ENCODE data around the gene P2RX4.
"Not testable (repeated sequence)": the region's sequence is repeated elsewhere in the genome, so short reads cannot be mapped to it uniquely, and the experiment has no call there.

P2RX4 gene

DNA sequence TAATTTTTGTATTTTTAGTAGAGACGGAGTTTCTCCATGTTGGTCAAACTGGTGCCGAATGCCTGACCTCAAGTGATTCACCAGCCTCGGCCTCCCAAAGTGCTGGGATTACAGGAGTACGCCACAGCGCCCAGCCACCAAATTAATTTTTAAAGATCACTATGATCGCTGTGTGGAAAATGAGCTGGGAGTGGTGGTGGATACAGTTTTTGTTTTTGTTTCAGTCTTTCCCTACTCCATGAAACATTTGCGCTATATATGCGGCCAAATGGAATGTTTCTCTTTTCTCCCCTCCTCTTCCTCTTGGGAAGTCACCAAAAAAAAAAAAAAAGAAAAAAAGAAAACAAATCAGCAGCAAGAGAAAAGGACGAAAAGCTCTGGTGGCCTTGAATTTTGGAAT lies 20.8 kb upstream of the P2RX4 start:
- FAIRE-seq = no peak

DNA sequence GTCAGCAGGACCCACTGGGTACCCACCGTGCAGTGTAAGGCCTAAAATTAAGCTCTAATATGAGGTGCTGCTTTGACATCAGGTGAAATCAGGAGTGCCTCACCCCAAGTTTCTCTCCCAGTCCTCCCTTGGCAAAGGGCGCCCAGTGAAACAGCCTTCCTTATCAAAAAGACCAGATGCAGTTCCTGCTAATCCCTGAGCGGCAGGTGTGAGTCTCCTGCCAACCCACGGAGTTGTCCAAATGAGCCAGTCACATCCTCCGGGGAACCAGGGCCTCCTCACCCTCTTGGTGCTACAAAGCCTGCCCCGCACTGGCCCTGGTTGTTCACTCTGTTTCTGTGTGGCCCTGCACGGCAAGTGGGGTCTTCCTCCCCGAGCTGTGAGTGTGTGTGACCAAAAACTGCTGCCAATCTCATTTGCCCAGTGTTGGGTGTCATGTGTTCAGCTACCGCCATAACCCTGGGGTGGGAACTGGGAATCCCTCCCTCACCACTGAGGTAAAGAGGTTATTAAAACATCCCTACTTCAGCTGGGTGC lies 20.2 kb upstream of the P2RX4 start:
- FAIRE-seq = no peak

DNA sequence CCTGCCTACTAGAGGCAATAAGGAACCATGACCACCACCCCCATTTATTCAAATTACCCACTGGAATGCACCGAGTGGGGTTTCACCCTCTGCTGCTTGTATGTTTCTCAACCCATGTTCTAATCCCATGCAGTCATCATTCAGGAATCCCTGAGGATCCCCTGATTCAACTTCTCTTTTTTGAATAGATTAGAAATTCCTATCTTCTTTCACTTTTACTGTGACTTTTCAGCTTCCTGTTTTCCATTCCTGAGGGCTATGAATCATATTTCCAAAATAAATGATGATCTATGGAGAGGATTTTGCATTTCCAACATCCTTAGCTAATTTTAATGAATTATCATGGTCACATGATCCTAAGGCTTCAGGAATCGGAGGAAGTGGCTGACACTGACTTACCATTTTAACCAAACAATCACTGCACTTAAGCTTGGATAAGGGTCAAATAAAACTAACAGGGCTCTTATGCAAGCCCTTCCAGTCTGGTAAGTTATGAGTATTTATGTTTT lies 19.4 kb upstream of the P2RX4 start:
- FAIRE-seq = no peak

DNA sequence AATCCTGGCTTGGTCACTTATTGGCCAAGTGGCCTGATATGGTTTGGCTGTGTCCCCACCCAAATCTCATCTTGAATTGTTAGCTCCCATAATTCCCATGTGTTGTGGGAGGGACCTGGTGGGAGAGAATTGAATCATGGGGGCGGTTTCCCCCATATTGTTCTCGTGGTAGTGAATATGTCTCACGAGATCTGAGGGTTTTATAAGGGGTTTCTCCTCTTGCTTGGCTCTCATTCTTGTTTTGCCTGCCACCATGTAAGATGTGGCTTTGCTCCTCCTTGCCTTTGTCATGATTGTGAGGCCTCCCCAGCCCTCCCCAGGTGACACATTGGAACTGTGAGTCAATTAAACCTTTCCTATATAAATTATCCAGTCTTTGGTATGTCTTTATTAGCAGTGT lies 18.8 kb upstream of the P2RX4 start:
- no peak for FAIRE-seq

DNA sequence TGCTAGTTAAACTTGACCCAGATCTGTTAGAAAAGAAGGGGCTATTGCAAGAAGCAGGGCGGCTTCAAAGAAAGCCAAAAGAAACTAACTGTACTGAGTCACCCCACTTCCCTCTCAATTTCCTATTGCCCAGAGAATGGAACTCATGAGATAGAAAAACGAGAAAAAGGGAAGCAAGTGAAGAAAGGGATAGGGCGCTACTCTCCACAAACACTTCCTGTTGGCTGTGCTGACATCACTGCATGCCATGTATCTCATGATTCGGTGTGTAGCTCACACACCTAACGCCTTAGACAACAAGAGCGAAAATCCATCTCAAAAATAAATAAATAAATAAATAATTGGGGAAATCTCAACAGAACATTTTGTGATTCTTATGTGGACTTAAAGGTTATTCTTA lies 13.0 kb upstream of the P2RX4 start:
- FAIRE-seq = no peak

DNA sequence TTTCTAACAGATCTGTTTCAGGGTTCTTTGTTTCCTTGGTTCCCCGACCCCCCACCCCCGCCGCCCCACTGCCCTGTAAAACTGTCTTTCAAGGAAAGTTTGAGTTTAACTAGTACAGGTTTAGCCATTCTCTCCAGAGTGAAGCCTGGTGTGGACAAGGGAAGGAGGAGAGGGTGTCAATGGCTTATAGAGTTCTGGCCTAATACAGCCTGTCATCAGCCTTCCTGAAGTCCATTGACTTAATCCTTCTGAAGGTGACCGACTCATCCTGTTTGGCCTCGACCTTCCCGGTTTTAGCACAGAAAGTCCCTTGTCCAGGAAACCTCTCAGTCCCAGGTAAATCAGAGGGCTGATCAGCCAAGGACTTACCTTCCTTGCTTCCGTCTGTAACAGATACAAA lies 11.0 kb upstream of the P2RX4 start:
- FAIRE-seq = no peak

DNA sequence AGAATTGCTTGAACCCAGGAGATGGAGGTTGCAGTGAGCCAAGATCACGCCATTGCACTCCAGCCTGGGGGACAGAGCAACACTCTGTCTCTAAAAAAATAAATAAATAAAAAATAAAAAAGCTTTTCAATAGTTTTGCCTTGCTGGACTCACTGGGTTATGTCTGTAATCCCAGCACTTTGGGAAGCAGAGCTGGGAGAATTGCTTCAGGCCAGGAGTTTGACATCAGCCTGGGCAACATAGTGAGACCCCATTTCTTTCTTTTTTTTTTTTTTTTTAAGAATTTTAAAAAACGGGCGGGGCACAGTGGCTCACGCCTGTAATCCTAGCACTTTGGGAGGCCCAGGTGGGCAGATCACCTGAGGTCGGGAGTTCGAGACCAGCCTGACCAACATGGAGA lies 8.8 kb upstream of the P2RX4 start:
- not testable (repeated sequence) for FAIRE-seq

DNA sequence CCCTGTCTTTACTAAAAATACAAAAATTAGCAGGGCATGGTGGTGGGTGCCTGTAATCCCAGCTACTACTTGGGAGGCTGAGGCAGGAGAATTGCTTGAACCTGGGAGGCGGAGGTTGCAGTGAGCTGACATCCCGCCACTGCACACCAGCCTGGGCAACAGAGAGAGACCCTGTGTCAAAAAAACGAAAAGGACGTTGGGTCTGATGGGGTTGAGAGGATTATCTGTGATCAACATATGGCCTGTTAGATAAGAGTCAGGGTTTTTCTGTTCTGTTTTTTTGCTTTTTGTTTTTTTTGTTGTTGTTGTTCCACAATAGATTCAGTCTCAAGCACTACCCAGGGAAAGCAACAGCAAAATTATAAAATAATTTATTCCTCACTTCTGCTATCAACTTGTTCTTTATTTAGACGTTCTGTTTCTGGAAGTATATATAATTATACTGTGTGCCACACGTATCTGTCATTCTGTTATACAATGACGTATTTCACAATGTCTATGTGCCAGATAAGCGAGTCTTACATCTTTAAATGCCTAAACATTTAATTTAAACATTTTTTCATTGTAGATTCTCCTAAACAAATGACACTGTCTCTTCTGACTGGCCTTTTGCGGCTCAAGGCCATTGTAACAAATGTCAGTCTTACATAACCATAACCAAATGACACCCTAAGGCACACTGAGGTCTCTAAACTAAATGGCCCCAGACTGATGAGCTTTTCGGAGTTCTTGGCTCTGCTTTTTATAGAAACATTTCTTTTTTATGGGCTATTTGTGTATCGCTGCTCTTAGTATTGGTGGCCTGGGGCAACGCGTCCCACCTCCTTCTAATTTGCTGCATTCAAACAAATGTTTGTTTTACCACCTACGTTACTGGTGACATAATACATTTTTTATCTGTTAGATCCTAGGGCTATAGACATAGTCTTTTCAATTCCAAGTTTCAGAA lies 7.2 kb upstream of the P2RX4 start:
- no peak for FAIRE-seq

DNA sequence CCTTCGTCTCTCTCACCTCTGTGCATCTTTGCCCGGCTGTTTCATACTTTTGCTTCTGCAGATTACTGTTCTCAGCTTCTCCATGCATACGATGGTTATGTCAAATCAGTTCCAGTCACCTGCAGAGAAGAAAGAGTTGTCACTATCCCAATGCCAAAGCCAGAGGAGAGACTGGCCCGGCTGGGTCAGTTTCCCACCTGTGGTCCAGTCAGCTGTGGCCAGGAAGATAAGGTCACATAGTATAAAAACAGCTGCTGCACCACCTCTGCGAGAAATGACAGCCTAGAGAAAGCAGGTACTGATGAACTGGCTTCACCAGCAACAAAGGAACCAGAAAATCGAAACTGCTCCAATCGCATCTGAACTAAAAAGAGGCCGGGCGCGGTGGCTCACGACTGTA lies 6.4 kb upstream of the P2RX4 start:
- no peak for FAIRE-seq

DNA sequence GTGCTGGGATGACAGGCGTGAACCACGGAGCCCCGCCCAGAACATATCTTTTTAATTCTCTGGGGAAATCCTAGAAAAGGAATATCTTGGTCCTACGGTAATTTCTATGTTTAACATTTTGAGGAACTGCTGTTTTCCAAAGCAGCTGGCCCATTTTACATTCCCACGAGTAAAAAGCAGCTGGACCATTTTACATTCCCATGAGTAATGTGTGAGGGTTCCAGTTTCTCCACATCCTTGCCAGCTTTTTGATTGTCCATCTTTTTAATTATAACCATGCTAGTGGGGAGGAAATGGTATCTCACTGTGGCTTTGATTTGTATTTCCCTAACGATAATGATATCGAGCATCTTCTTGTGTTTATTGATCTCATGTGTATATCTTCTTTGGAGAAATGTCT lies 4.4 kb upstream of the P2RX4 start:
- no peak for FAIRE-seq

DNA sequence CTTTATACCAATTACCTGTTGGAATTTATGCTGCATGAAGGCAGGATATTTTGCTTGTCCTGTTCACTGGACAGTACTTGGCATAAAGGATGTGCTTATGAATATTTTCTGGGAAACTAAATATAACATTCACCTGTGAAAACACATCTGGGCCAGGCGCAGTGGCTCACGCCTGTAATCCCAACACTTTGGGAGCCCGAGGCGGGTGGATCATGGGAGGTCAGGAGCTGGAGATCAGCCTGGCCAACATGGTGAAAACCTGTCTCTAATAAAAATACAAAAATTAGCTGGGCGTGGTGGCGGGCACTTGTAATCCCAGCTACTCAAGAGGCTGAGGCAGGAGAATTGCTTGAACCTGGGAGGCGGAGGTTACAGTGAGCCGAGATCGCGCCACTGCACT lies 1.4 kb upstream of the P2RX4 start:
- not testable (repeated sequence) for FAIRE-seq

DNA sequence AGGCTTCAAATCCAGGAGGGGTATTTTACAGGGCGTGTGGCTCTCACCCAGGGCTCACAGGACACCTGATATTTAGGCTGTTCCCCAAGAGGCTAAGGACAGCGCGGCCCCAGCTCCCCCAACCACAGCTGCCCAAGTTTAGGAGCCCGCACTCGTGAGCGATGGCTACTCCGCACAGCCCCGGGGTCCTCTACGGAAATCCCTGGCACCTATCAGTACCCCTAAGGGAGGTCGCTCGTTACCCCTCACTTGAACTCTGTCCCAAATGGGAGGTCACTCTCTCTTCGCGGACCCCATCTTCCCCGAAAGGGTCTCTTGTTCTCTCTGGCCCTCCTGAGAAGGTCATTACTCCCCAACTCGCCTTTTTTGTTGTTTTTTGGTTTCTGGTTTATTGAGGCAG lies 708 bp upstream of the P2RX4 start:
- no peak for FAIRE-seq

DNA sequence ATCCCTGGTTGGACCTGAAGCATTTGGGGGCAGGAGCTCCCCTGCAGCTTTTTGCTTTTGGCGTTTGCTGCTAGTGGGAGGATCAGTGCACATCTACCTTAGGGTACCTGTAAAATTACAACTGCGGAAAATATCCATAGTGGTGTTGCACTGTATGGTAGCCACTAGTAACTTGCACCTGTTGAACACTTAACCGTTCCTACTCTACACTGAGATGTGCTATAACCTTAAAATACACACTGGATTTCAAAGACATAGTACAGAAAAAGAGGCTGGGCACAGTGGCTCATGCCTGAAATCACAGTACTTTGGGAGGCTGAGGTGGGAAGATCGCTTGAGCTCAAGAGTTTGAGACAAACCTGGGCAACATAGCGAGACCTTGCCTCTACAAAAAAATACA lies 2.9 kb downstream of the P2RX4 start:
- FAIRE-seq = no peak

DNA sequence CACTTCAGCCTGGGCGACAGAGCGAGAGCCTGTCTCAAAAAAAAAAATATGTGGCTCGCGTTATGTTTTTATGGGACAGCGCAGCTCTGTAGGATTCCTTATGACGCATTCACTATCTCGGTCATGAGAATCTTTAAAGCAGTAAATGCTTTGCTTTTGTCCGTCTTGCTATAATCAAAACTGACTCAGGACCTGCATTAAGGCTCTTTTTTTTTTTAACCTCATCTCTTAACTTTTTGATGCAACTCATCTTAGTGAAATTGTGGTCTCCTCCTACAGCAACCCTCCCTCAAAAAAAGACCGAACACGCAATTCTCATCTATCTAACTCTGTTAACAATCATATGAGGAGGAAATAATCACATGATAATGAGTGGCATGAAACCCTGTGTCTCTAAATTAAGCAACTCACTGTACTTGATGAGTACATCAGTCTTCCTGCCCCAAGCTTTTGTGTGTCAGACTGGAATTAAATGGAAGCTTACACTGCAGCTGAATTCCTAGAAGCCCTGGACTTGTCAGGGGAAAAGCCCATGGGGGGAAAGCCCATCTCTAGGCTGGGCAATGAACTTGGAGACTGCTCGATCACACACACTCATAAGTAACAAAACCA lies 4.3 kb downstream of the P2RX4 start:
- no peak for FAIRE-seq

DNA sequence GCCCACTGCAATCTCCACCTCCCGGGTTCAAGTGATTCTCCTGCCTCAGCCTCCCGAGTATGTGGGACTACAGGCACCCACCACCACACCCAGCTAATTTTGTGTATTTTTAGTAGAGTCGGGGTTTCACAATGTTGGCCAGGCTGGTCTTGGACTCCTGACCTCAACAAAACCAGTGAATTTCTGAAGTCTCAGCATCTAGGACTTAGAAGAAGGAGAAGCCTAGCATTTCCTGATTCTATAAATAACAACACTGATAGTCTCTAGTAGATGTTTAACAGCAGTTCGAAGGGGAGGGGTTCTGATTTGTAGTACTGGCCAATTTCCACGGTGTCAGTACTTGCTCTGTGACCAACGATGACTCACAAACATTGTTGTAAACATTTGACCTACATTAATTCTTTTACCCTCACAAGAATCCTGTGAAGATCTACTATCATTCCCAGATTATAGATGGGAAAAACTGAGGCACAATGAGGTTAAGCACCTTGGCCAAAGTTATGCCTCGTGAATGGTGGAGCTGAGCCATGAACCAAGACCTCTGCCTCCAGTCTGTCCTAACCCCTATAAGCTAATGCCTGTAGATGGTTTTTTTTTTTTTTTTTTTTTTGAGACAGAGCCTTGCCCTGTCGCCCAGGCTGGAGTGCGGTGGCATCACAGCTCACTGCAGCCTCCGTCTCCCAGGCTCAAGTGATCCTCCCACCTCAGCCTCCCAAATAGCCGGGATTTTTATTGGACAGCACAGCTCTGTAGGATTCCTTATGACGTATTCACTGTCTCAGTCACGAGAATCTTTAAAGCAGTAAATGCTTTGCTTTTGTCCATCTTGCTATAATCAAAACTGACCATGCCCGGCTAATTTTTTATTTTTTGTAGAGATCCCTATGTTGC lies 5.2 kb downstream of the P2RX4 start:
- FAIRE-seq = peak; percentile 69

DNA sequence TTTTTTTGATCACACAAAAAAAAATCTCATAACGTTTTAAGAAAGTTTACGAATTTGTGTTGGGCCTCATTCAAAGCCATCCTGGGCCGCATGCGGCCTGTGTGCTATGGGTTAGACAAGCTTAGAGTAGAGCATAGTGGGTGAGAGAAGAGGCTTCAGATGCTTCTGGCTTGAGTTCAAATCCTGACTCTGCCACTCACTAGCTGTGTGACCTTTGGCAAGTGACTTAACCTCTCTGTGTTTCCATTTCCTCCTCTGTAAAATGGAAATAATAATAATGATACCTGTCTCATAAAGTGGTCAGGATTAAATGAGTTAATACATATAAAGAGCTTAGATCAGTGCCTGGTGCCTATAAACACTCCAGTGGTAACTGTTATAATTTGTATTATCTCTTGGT lies 6.2 kb downstream of the P2RX4 start:
- no peak for FAIRE-seq

DNA sequence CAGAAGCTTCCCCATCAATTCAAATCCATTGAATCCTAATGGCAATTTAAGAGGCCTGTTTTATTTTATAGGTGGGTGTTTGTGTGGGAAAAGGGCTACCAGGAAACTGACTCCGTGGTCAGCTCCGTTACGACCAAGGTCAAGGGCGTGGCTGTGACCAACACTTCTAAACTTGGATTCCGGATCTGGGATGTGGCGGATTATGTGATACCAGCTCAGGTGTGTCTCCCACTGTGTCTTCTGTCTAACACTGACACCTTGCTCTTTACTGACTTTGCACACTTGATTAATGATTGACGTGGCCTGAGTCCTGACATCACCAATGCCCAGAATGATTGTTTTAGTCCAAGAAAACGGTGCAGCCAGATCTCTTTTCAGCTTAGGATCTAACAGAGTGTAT lies 7.1 kb downstream of the P2RX4 start:
- FAIRE-seq = no peak

DNA sequence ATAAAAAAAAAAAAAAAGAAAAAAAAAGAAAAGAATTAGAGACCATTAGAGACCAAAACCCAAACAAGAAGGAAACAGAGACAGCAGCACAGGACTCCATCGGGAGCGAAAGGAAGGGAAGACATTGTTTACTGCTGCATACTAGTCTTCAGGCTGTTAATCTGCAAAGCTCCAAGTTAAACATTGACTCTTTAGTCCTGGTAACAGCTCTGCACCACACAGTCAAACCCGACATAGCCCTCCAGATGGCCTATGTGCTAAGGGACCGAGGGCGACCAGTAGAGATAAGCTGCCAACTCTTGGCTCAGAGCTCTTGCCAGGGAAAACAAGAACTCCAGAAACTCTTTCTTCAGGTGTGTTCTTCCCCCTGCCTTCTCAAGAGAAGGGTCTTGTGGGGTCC lies 7.8 kb downstream of the P2RX4 start:
- FAIRE-seq = no peak

DNA sequence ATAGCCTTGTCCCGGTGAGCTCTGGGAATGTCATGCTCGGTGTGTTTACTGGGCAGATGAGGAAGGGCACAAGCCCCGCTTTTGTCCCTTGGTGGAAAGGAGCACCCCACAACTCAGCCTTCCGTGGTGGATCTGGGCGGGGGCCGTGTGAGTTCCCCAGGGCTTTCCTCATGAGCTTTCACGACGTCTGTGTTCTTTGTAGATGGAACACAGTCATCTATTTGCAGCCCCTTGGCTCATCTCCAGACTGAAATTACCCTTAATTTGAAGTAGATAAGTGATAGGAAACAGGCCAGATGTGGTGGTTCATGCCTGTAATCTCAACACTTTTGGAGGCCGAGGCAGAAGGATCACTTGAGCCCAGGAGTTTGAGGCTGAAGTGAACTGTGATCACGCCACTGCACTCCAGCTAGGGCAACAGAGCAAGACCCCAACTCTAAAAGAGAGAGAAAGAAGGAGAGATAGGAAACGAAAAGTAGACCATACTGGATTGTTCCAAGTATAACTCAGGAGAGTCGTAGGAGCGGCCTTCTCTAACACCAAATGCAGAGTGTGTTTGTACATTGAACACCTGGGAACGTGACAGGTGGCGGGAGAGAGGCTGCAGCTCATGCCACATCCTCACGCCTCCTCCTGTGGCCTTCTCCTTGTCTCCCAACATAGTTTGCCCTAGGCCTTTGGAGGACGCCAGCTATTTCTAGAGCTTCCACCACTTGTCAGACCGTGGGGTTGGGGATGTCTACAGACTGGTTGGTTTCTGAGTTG lies 8.8 kb downstream of the P2RX4 start:
- no peak for FAIRE-seq

DNA sequence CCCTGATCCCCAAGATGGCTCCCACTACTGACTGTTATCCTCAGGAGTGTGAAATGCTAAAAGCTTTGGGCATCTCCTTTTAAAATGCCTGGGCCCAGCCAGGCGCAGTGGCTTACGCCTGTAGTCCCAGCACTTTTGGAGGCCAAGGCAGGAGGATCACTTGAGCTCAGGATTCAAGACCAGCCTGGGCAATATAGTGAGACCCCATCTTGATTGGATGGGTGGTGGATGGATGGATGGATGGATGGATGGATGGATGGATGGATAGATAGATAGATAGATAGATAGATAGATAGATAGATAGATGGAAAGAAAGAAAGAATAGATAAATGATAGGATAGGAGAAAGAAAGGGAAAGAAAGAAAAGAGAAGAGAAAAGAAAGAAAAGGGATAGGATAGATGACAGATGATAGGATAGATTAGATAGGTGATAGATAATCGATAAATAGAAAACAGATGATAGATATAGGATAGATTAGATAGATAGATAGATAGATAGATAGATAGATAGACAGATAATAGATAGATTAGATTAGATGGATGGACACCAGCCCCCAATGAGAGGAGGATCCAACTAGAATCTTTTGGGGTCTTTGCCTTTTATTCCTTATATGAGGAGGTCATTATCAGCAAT lies 9.5 kb downstream of the P2RX4 start:
- FAIRE-seq = no peak

DNA sequence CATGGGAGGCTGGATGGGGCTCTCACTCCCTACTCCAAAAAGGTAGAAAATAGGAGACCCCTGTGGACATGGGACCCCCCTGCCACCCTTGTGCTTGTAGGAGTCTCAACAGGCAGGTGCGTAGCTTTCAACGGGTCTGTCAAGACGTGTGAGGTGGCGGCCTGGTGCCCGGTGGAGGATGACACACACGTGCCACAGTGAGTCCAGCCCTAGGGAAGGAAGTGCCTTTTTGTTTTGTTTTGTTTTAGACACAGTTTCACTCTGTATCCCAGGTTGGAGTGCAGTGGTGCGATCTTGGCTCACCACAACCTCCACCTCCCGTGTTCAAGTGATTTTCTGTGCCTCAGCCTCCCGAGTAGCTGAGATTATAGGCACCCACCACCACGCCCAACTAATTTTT lies 12.9 kb downstream of the P2RX4 start:
- FAIRE-seq = no peak

All from colon (tissue), 2 donors.